ENCODE data around the gene SLC9A3.
"Not testable (repeated sequence)": the region's sequence is repeated elsewhere in the genome, so short reads cannot be mapped to it uniquely, and the experiment has no call there.

SLC9A3 gene

DNA sequence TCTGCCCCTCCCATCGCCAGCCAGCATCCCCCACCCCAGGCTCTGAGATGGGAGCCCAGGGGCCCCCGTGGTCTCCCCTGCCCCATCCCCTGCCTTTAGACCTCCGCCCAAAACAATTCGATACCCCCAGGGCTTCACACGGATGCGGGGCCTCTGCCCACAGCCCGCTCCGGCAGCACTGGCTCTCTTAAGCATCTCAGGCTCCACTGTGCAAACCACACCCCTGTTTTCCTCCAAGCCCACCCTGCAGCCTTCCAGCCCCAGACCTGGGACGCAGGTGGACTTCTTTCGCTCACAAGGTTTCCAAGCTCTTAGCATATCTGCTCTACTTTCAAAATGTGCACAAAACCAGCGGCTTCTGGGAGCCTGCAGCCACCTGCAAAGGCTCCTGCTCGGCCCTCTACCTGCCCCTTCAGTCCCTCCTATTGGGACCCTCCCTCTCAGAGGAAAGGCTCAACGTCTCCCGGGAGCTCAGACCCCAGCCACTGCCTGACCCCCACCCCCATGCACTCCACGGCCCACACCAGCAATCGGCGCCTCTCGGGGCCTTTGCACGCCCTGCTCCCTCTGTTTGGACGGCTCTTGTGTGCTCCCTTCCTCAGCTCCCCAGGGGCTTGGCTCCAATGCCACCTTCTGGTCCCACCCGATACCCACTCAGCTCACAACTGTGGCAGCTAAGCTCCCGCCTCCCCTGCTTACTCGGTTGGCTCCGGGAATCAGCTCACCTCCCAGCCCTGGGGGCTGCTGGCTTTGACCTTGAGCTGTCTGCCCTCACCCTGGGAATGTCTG lies 918 bp upstream of the SLC9A3 start:
- no peak for DNase-seq

DNA sequence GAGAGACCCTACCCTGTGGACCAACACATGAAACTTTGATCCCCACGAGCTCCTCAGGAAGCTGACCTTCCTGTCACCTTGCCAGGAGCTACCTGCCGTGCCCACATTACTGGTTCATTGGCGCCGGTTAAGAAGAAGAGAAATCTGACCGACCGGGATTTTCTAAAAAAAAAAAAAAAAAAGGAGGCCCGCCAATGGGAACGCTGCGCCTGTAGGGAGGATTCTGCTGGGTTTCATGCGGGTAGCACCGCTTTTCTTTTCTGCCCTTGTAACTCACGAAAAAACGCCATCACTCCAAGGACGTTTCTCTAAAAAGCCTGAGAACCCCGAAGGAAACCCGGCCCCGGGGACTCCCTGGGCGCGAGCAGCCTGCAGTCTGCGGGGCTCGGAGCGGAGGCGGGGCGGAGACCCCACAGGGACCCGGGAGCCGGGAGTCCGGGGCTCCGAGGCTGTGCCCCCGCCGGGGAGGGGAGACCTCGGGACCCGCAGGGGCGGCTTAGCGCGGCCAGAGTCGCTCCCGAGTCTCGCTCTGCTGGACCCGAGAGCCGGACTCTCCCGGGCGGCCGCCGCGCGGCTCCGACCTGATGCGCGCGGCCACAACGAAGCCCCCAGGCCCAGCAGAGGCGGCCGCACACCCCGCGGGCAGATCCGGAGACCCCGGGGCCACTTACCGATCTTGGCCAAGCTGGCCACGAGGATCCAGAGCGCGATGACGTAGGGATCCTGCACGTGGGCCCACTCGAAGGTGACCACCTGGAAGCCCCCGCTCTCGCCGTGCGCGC lies 617 bp downstream of the SLC9A3 start:
- no peak for DNase-seq

DNA sequence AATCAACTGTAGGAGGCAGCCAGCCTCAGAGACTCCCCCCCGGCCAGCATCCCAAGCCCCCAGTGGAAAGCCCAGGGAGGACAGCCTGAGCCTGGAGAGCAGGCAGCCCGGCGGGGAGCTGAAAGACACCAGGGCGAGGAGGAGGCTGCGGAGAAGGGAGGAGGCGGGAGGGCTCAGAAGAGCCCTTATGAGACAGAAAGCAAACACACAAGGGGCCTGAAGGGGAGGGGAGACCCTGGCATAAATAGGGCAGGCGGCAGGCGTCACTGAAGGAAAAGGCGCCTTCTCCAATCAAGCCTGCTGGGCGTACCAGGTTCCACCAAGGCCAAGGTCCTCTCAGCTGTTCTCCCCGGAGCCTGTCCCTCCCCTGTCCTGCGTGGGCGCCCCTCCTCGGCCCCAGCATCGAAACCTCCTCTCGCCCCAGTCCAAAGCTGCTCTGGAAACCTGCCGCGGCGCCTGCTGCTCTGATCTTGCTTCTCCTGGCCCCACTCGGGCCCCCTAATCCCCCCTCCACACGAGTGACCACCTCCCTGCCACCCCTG lies 1.3 kb downstream of the SLC9A3 start:
- no peak for DNase-seq

DNA sequence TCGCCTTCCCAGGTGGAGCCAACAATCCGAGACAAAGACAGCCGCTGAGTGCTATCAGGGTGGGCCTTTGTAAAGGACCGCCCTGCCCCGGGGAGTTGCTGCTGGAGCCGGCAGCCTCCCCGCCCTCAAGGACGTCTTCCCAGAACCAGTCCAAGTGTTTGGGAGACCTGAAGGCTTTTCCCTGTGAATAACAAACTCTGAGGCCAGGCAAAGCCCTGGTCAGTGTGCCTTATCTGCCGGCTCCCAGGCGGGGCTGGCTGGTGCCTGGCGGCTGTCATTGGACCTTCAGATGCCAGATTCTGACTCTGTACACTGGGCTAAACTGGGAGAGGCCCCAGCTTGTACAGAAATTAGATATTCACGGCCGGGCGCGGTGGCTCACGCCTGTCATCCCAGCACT lies 2.1 kb downstream of the SLC9A3 start:
- DNase-seq = no peak

DNA sequence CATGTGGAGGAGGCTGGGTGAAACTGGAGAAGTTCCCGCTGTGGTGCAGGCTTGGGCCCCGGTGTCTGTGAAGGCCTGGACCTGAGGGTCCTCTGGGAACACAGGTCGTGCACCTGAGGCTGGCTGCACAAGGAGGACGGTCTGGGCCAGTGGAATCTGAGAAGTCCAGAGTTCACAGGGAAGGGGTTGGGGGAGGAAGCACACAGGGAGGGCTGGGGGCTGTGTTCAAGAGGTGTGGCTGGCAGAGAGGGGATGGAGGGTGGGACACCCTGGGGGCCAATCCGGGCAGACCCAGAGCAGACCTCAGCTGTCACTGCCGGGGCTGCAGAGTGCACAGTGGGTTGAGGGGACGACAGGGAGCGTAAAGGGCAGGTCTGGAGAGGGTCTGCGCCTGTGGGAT lies 2.6 kb downstream of the SLC9A3 start:
- no peak for DNase-seq

DNA sequence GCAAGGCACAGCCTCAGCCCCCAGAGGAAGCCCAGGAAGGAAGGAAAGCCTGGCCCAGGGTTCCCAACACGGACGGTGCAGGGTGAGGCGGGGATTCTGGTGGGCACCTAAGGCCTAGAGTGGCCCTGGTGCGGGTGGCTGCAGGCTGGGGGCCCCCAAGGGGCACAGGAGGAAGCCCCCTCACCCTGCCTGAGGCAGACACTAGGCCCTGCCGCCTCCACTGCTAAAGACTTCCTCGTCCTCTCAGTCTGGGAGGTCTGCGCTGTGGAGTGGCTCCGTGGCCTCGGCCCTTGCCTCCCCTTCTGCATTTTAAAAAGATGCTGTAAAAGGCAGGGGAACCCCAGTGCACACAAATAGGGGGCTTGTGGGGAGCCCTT lies 3.4 kb downstream of the SLC9A3 start:
- no peak for DNase-seq

DNA sequence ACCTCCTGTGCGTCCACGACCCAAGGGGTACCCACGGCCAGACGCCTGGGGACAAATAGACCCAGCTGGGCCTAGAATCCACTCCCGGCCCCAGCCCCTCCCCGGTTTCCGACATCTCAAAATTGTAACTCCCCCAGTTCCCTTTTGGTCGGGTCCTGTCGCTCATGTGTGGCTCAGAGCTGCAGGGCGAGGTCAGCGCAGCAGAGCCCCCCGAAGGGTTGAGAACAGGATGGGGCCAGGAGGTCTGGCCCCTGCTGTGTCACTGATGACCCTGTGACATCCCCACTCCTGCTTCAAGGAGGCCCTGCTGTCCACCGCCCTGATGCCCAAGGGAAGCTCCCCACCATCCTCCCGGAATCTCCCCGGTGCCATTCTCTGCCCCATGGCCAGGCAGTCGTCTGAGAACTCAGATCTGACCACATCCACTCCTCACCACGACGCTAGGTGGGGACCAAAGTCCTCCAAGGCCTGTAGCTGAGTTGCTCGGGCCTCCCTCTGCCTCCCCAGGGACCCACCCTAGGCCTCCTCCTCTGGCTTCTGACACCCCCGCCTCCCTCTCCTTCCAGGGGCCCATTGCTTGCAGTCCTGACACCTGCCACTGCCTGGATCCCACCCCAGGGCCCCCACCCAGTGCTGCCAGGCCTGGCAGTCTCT lies 3.9 kb downstream of the SLC9A3 start:
- no peak for DNase-seq

DNA sequence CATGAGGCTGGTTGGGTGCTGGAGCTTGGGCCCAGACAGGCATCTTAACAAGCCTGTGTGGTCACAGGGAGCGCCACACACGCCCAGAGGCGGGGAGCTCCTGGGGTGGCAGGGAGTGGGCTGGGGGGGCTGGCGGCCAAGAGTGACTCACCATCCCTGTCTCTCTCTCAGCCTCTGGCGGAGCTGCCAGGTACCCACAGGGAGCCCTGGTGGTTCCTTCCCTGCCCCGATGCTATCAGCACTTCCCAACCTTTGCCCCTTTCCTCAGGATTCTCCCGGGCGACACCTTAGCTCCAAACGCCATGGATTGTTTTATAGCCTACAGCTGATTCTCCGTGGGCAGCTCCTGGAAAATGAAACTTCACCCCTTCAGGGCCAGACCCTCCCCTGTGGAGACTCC lies 5.5 kb downstream of the SLC9A3 start:
- DNase-seq = no peak

DNA sequence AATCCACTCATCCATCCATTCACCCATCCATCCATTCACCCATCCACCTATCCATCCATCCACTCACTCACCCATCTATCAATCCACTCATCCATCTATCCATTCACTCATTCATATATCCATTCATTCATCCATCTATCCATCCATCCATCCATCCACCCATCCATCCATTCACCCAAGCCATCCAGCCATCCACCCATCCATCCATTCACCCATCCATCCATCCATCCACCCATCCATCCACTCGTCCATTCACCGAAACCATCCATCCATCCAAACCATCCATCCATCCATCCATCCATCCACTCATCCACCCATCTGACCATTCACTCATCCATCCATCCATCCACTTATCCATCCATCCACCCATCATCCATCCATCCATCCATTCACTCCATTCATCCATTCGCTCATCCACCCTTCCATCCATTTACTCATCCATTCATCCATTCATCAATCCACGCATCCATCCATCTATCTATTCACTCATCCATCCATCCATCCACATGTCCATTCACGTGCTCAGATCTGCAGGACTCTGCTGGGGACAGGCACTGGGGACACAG lies 6.6 kb downstream of the SLC9A3 start:
- DNase-seq = no peak

DNA sequence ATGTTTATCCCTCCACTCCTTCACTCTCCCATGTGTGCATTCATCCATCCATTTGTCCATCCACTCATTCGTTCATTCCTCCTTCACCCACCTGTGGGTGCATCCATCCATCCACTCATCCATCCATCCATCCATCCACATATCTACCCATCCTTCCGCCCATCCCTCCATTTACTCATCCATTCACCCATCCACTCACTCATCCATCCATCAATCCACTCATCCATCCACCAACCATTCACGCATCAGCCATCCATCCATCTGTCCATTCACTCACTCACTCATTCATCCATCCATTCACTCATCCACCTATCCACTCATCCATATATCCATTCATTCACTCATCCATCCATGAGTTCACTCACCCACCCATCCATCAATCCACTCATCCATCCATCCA lies 7.3 kb downstream of the SLC9A3 start:
- no peak for DNase-seq

DNA sequence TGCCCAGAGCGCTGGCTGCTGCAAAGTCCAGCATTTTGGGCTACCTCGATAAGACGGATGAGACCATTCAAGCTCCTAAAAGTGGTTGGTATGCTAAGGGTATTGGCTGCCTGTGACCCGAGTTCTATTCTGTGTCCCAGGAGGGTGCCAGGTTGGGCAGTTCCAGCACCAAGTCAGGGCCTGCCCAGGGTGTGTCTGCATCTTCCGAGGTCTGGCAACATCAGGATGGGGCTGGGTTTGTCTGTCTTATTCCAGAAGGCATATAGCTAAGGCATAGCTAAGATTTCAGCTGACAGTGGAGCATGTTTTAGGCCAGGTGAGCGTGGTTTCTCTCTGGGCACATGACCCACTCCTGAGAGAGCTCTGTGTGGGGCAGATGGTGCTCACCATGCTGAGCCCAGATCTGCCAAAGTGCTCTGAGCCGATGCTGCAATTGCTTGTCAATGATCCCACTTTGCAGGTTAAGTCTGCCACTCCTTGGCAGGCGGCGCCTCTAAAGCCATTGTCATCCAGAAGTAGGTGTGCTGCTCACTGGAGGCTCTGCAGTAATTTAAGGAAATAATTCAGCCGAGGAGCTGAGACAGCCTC lies 7.8 kb downstream of the SLC9A3 start:
- no peak for DNase-seq

DNA sequence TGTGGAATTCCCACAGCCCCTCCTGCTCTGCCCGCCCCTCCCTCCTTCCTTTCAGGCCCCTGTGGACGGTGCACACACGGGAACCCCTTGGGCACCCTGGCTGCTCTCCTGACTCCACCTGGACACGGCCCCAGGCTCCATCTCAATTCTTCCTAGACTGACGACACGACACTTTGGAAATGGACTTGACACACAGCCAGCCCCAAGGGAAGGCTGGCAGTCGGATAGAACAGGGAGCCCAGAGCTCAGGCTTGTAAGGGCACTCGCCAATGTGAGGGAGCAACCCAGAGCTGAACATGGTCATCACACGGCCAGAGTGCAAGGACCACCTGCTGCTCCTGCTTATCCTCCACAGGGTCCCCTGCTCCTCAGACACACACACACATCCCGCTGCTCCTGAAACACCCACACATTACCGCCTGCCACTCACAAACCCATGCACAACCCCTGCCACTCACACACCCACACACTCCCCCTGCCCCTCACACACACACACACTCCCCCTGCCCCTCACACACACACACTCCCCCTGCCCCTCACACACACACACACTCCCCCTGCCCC lies 8.9 kb downstream of the SLC9A3 start:
- DNase-seq = no peak

DNA sequence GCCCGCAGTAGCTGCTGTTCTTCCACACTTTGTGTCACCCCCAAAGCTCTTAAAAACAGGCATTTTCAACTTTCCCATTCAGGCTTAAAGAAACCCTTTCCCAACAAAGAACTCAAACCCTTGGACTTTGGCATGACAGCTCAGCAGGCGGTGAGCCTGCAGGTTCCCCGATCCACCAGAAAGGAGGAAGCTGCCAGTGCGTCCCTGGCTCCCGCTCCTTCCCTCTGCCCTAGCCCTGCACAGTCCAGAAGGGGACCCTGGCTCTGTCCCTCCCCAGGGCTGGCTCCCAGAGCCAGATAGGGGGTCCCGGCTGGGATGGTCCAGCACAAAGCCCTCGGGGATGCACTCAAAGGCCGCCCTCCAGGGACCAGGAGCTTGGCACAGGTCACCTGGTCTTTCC lies 9.6 kb downstream of the SLC9A3 start:
- DNase-seq = no peak

DNA sequence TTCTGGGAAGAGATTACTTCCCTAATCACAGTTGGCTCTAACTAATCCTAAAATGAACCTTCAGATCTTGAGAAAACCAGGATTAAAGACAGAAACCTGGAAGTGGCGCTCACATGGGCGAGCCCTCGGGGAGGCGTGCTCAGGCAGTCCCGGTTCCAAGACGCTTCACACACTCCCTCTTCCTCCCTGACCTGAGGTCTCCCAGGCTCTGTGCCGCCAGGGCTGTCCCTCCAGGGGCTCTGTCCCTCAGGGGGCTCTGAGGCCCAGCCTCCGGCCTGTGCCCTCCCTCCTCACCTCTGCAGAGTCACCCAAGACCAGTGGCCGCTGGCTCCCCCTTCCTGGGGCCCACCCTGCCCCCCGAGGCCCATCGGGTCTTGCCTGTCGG lies 10.2 kb downstream of the SLC9A3 start:
- no peak for DNase-seq

DNA sequence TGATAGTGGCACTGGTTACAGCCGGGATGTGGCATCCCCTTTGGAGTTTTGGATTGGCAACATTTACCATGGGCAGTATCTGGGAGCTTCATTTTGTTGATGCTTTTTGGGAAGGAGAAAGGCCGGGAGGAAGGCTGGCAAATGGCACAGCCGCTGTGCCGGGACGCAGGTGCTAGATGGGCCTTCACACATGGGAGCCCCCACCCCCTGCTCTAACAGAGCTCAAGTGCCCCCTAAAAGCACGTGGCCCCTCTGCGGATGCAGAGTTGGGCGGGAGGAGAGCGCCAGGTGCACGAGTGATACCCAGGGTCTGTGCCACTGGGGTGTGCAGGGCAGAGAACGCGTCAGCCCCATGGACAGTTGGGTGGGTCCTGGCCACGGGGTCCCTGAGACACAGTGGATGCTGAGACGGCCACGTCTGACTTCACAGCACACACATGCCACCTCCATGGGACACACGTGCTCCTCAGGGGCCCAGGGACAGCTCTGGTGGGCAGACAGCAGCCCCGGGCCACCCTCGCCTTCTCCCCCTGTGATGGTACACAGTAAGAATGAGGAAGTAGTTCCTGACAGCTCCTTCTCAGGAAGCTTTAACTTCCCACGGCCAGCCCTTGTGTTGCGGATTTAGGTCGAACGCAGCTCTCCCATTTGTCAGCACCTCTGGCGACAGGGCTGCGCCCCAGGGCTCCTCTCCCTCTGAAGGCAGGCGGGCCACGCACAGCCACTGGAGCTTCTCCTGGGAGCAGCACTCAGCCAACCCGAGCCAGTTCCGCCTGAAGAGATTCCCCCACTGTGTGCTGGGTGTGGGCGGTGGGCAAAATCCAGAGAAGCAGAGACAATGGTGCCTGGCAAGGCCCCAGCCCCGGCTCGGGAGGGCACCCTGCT lies 10.8 kb downstream of the SLC9A3 start:
- DNase-seq = no peak

DNA sequence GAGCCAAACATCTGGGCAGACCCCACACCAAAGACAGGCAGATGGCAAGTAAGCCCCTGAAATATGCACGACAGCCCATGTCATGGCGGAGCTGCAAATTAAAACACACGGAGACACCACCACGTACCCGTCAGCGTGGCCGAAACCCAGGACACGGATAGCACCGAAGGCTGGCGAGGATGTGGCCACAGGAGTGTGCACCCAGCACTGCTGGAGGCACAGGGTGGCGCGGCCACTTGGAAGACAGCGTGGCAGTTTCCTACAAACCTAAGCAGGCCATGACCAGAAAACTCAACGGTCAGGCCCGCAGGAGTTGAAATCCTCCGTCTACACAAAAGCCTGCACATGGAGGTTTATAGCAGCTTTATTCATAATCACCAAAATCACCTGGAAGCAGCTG lies 12.8 kb downstream of the SLC9A3 start:
- no peak for DNase-seq

DNA sequence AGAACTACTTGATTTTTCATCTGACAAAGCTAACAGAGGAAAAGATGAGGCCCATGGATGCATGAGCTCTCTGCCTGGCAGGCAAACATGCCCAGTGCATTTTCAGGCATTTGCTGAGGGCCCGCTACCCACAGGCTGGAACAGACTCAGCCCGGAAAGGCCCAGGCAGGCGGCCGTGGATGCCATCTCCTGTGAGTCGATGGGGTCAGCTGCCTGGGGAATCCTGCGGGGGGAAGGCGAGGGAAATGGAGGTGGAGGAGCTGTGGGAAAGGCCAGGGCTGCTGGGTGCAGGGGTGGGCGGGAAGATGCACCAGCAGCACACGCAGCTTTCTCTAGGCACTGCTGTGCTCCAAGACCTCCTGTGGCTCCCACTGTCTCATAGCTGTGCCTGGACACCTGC lies 13.7 kb downstream of the SLC9A3 start:
- DNase-seq = no peak

DNA sequence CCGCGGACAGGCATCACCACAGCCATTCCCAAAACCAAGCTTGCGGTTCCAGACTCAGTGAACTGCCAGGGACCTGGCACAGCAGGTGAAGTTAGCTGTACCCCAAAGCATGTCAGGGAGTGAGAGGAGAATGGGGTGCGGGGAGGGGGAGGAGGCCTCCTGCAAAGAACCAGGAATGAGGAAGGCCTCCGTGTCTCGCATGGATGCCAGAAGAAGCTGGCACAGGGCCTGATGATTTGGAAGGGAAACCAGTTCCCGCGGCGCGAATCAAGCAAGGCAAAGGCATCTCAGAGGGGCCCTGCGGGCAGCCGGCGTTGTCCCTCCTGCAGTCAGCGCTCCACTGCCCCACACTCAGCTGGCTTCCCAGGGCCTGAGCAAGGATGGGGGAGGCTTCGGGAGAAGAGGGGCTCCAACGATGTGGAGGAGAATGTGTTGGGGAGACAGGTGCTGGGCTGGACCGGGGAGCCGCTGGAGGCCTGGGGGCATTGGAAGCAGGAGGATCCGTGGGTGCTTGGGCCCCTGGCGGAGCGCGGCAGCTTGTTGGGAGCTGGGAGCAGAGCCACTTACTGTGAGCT lies 14.6 kb downstream of the SLC9A3 start:
- DNase-seq = no peak

DNA sequence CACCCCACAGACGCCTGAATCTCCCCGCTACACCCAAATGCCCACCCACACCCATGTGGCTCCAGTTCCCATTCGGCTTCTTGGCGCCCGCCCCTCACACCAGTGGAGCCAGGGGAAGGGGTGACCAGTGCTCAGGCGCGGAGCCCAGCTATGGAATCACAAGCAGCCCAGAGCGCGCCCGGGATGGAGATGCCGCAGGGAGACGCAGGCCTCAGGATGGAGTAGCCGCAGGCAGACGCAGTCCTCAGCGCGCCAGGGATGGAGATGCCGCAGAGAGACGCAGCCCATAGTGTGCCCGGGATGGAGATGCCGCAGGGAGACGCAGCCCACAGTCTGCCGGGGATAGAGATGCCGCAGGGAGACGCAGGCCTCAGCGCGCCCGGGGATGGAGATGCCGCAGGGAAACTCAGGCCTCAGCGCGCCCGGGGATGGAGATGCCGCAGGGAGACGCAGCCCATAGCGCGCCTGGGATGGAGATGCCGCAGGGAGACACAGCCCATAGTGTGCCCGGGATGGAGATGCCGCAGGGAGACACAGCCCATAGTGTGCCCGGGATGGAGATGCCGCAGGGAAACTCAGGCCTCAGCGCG lies 16.2 kb downstream of the SLC9A3 start:
- not testable (repeated sequence) for DNase-seq

DNA sequence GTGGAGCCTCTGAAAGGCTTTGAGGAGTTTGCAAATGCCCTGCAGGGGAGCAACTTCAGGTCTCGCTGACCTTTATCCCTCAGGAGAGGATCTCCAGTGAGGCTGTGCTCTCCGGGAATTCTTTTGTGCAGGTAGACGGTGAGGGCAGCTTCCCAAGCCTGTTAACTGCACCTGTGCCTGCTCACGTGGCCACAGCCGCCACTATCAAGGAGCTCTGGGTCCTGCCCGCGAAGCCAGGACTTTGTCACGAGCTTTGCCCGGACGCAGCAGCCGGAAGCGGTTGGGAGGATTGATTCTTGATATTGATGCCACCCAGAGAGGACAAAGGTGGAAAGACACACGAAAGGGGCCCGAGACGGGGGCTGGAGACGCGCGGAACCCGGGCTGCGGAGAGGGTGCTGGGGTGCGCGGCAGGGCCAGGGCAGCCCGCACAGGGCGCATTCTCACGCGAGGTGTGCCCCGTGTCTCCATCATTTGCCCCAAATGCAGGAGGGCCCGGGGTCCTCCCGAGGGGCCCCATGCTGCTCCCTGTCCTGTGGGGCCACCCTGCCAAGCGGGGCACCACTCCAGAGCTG lies 18.2 kb downstream of the SLC9A3 start:
- no peak for DNase-seq
